NCI-H1436 (cell line): ENCODE measurements around the gene SRRM3.
"Not testable (repeated sequence)": the region's sequence is repeated elsewhere in the genome, so short reads cannot be mapped to it uniquely, and the experiment has no call there.

Experiments used
- DNase-seq: peaks from one replicate; lab custom pipeline; 2025; lab: John Stamatoyannopoulos, UW

Gene SRRM3

DNA sequence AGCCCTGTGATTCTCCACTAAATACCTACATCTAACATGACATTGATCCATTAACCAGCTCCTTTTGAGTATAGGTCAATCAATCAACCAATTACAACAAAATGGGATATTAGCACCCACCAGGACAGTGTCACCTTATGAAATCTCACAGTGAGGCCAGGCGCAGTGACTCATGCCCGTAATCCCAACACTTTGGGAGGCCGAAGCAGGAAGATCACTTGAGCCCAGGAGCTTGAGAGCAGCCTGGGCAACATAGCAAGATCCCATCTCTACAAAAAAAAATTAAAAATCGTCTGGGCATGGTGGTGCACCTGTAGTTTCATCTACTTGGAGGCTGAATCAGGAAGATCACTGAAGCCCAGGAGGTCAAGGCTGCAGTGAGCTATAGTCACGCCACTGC is 28.5 kb downstream of the SRRM3 start:
- DNase-seq, result no peak

DNA sequence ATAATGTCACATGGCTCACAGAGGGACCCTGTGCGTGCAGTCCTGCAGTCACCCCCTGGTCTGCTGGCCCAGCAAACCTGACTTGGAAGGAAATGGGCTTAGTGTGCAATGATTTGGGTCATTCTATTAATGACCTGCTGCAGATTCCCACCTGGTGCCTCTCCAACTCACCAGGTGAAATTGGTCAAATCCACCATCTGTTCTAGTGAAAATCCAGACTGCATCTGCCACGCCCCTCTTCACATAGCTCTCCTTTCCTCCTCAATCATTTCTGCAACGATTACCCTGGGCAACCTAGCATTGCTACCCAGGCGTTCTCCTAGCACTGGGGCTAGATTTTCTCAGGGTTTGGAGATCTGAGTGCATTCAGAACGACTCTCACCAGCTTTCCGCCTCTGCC is 29.4 kb downstream of the SRRM3 start:
- DNase-seq, result no peak

DNA sequence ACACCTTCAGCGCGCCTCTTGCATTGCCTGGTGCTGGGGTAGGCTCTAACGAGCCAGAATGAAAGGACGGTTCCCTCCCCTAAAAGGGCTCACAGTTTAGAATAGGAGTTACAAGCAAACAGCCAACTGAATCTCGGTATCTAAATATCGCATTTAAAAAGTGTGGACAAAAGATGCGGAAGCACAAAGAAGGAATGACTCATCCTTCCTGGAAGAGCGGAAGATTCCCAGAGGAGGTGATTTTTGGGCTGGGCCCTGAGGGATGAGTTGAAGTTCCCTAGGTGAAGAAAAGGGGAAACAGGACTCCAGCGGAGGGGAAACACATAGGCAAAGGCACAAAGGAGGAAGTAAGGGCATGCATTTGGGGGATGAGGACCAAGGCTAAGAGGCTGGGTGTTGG is 29.9 kb downstream of the SRRM3 start:
- DNase-seq, result no peak

DNA sequence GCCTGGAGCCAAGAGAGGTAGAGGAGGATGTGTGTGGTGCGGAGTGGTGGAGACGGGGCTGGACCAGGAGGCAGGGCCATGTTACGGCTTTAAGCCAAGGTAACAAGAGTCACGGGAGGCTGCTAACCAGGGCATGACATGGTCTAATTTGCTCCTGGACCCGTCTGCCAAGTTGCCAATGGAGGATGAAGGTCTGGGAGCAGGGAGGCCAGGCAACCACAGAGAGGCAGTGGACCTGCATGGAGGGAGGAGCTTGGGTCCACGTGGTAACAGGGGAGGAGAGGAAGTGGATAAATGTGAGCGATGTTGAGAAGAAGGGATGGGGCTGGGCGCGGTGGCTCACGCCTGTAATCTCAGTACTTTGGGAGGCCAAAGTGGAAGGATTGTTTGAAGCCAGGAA is 31.0 kb downstream of the SRRM3 start:
- DNase-seq, result no peak

DNA sequence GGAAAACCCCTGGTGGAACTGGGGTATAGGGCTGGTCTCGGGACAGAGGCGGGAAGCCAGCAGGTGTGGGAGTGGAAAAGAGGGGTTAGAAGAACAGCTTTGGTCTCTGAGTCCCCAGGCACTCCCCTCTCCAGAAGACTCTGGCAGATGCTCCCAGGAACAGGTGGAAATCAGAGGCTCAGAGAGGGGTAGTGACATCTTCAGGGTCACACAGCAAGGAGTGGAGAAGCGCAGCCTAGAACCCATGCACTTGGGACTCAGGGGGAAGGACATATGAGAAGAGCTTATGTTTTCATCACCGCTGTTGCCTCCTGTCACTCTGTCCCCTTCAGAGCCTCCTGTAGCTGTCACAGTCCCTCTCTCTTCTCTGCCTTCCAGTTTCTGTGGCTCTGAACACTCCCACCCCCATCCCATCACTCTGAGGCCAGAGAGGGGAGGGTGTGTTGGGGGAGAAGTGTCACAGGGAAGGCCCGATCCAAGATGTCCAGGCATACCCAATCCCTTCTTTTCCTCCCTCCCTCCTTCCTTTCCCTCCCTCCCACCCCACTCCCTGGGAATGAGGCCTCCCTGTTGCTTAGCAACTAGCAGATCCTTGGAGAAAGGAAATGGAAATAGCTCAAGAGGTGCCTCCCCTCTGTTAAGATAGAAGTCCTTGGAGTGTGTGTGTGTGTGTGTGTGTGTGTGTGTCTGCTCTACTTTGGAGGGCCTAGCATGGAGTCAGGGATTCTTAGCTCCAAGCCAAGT is 32.0 kb downstream of the SRRM3 start:
- DNase-seq, result no peak

DNA sequence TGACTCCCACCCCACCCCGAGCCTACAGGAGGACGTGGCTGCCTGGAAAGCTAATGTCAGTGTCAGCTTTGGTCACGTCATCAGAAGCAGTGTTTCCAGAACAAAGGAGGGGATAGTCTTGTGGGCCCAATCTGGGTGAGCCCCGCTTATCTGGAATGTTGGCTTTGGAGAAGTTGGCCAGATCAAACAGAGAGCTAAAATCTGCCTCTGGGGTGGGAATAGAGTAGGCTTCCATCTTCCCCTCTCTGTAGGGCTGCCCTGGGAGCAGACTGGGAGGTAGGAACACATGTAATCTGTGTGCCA is 32.5 kb downstream of the SRRM3 start:
- no peak for DNase-seq

DNA sequence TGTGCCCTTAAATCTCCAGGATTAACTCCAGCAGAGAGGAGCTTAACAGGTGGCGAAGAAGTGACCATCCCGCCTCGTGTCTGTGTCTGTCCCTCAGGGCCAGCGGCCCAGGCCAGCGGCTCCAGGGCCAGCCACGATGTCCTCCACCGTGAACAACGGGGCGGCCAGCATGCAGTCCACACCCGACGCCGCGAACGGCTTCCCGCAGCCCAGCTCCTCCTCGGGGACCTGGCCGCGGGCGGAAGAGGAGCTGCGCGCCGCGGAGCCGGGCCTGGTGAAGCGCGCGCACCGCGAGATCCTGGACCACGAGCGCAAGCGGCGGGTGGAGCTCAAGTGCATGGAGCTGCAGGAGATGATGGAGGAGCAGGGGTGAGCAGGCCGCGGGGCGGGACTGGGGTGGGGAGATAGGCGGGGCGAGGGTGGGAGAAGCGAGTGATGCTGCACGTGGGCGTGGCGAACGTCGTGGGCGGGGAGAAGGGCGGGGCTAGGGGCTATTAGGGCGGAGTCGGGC is 33.3 kb downstream of the SRRM3 start:
- DNase-seq, result no peak

DNA sequence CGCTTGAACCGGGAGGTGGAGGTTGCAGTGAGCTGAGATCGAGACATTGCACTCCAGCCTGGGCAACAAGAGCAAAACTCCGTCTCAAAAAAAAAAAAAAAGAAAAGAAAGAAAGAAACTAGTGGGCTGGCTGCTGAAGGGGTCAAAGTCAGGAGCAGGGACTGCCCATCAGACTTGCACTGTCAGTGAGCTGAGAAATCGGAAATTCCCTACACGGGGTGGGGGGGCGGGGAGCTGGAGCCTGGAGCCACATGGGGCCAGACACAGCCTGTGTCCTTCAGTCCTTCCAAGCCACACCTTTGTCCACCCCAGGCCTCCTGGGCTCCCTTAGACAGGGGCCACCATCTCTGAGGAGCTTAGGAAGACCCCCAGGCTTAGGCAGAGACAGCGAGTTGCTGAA is 34.5 kb downstream of the SRRM3 start:
- DNase-seq, result no peak

DNA sequence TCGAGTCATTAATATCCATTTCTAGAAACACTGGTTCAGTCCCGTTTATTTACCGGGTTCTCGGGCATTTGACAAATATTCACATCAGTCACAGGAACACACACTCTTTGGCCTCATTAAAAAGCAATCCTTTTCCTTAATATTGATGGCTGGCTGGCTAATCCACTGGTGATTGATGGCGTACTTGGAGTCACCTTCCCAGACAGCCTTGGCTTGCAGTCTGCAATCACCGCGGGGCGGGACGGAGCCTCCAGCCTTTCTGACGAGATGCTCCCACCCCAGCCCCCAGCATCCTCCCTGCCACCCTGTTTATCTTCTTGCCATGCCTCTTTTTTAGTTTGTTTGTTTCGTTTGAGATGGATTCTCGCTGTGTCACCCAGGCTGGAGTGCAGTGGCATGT is 36.6 kb downstream of the SRRM3 start:
- no peak for DNase-seq

DNA sequence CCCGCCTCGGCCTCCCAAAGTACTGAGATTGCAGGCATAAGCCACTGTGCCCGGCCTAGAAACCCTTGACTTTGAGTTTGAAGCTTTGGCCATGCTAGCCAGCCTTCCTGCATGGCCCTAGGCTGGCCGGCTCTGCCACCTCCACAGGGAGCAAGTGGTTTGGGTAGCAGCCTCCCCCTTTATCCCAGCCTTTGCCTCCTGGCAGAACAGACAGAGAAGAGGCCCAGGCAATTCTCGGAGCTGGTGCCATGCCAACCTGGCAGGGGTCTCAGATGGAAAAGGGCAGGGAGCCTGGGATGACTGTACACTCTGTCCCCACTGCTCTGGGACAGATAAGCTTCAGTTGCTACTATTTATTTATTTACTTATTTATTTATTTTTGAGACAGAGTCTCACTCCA is 39.4 kb downstream of the SRRM3 start:
- no peak for DNase-seq

DNA sequence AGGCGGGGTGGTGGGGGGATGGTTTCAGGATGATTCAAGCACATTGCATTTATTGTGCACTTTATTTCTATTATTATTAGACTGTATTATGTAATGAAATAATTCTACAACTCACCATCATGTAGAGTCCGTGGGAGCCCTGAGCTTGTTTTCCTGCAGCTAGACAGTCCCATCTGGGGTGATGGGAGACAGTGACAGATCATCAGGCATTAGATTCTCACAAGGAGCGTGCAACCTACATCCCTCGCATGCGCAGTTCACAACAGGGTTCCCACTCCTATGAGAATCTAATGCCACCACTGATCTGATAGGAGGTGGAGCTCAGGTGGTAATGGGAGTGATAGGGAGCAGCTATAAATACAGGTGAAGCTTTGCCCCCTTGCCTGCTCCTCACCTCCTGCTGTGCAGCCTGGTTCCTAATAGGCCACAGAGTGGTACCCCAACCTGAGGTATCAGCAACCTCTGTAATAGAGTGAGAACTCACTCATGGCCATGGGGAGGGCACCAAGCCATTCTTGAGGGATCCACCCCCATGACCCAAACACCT is 40.9 kb downstream of the SRRM3 start:
- not testable (repeated sequence) for DNase-seq

DNA sequence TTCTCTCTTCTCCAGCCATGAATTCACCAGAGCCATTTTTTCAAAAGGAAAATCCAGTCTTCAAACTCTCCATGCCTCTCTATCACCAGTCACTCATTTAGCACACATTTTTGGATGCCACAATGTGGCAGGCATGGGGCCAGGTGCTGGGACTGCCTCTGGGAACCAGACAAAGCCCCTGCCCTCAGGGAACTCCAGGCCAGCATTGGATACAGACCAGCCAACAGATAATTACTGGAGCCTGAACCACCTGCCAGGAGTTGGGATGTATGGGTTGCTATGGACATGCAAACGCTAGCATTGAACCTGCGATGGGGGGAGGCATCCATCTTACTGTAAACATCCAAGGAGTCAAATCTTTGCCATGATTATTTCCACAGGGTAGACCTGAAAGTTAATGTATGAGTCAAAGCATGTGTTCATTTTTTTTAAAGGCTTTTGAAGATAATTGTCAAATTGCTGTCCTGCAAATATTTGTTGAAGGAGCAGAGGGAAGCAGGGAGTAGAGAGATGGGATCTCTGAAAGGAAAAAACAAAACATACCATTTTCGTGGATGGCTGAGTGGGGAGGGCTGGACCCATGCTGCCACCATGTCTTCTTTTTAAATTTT is 43.2 kb downstream of the SRRM3 start:
- no peak for DNase-seq

DNA sequence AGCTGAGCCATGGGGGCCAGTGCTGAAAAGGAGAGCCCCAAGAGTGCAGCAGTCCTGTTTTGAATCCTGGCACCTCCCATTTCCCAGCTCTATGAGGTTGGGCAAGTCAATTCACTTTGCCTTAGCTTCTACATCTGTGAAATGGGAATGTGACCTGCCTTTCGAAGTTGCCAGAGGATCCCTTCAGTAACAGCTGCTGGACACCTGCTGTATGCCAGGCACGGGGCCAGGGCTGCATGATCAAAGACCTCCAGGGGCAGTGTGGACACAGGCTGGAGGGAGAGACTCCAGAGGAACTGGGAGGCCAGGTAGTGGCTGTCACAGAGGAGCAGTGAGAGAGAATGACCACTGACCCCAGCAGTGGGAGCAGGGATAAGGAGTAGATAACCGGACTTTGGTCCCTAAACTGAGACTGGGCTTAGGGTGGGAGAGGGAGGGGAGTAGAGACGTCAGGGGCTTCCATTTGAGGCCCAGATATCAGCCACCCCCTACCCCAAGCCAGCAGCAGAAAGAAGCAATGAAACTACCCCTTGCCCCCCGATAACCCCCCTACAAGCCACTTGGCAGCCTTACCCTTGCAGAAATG is 45.2 kb downstream of the SRRM3 start:
- DNase-seq, result no peak

DNA sequence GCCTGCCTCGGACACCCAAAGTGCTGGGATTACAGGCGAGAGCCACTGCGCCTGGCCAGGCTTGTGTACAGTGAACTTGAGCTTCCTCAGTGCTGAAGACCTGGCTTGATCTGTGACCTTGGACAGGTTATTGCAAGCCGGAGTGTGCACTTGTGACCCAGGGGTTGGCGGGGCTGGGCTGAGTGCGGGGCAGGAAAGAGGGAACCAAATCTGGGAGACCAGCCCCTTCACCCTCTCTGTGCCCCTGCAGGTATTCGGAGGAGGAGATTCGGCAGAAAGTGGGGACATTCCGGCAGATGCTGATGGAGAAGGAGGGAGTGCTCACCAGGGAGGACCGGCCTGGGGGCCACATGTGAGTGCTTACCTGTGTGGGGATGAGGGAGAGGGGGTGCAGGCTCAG is 46.2 kb downstream of the SRRM3 start:
- no peak for DNase-seq

DNA sequence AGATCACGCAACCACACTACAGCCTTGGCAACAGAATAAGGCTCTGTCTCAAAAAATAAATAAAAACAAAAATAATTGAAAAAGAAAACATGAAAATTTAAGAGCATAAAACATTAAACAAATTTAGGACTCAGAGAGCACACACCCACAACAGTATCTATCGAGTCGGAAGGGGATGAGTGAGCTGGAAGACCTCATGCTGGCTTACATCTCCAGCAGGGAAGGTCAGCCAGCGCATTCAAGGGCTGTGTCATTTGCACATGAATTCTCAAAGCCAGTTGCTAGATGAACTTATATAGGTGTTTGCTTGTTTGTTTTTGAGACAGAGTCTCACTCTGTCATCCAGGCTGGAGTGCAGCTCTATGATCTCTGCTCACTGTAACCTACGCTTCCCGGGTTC is 50.3 kb downstream of the SRRM3 start:
- DNase-seq, result no peak

DNA sequence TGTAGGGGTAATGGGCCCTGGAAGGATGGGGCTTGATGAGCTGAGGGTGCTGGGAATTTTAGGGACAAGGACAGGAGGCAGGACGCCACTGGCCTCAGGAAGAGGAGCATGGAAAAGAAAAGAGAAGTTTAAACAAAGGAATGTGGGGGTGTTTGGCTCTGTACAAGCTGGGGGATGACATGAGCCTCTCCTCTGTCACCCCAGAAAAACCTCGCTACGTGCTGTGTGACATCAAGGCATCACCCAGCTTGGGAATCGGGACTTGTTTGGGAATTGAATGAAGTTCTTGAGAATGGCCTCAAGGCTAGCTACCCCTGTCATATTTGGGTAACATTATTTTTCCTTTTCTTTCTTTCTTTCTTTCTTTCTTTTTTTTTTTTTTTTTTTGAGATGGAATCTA is 53.1 kb downstream of the SRRM3 start:
- DNase-seq, result no peak

DNA sequence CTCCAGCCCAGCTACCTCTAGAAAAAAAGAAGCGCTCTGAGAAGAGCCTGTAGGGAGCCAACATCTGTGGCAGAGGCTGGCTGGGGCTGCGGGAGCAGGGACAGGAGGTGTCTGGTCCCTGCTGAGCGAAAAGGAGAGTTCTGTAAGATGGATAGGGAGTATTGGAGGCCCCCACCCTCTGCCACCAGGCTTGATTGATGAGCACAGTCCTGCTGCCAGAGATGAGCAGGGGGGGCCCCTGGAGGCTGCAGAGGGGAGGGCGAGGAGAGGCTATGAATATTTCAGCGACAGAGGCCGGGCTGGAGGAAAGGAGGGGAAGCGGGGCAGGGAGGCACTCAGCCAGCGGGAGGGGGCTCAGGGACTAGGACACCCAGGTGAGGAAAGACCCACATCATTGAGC is 56.3 kb downstream of the SRRM3 start:
- DNase-seq, result no peak

DNA sequence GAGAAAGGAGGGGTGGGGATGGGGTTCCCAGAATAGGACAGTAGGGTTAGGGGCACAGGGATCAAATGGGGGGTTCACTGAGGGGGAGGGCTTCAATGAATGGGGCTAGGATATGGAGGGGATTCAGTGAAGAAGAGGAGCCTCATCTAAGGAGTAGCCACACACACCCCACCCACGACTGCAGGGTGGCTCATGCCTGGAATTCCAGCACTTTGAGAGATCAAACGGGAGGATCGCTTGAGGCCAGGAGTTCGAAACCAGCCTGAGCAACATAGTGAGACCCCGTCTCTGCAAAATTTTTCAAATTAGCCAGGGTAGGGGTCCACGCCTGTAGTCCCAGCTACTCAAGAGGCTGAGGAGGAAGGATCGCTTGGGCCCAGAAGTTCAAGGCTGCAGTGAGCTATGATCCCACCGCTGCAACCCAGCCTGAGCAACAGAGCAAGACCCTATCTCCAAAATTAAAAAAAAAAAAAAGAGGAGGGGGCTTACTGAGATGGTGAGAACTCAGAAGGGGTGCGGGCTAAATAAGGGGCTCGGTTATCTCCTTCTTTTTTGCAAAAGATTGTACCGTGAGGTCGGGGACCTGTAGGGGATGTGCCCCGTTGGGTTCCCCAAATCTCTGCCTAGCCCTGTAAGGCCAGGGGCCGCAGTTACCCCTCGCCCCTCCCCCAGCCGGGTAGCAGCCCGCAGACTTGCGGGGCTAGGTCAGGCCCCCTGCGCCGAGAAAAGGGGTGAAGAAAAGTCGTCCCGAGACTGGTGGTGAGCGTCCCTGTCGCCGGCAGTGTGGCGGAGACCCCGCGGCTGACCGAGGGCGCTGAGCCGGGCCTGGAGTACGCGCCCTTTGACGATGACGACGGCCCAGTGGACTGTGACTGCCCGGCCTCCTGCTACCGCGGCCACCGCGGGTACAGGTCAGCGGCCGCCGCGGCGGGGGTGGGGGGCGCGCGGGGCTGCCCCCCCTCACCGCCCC is 57.7 kb downstream of the SRRM3 start:
- no peak for DNase-seq

DNA sequence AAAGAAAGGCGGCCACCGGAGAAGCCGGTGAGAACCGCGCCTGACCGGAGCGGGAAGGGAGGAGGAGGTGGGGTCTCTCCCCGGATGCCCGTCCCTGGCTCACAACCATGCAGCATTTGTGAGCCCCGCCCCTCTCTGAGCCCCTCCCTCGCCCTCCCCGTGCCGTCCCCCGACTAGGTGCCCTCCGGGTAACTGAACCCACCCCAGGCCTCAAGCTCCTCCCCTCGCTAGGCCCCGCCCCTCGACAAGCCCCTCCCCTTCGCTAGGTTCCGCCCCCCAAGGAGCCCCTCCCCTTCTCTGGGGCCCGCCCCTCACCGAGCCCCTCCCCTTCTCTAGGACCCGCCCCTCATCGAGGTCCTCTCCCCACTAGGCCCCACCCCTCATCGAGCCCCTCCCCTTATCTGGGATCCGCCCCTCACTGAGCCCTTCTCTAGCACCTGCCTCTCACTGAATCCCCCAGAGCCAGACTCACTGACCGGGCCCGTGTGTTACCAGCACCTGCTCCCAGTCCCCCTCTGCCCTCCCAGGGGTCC is 58.5 kb downstream of the SRRM3 start:
- DNase-seq, result peak; percentile 94

DNA sequence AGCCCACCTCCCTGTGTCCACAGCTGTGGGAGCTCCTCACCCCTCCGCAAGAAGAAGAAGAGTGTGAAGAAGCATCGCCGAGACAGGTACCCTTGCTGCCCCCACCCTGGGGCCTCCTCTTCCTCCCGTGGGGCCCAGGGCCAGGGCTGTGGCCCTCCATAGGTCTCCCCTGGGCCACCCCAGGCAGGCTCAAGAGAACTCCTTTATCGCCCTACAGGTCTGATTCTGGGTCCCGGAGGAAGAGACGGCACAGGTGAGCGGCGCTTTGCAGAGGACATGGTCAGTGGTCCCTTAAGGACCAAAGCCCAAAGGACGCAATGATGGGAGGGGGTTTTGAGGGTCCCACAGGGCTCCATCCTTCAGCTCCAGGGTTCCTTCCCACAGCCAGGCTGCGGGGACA is 59.6 kb downstream of the SRRM3 start:
- DNase-seq, result no peak

DNA sequence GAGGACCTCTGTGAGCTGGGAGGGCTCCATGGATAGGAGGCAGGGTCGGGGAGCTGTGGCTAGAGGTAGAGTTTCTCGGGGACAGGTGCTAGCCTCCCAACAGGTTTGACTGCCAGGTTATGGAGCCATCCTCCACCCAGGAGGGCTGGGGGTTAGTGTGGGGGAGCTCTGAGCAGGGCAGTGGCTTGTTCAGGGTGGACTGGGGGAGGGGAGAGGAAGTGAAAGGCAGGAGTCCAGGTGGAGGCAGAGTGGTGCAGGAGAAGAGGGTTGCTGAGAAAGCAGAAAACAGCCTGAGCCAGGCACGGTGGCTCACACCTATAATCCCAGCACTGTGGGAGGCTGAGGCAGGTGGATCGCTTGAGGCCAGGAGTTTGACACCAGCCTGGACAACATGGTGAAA is 60.2 kb downstream of the SRRM3 start:
- DNase-seq, result no peak
